ENCODE measurements around the gene LPCAT4. TPM values are rescaled to one million over a fixed set of nuclear protein-coding genes. Genes with fewer than 3 reads are reported as not detected.

Gene LPCAT4
- total RNA-seq, 6 donors from 2014 or later, result 16.3 to 39.0 (median 23.9) TPM

DNA sequence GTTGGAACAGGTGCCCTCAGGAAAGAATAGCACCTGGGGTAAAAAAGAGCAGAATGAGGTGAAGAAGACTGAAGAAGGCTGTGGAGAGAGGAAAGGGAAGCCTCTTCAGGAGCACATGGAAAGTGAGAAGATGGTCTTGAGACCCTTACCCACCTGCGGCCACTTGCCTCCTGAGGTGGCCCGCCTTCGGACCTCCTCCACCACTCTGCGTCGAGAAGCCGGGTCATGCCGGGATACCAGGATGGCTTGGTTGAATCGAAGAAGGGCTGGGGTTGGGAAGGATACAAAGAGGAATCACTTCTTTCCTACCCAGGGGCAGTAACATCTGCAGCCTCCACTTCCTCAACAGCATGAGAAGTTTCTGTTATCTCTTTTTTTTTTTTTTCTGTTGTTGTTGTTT lies 3.0 kb downstream of the LPCAT4 start:
- TF ChIP-seq EP300 (IDR thresholded peaks at IDR 0.05) (no peak), POLR2AphosphoS5 (IDR thresholded peaks at IDR 0.05) (no peak), POLR2A (IDR thresholded peaks at IDR 0.05) (no peak)
- TF ChIP-seq, protein P1, sequence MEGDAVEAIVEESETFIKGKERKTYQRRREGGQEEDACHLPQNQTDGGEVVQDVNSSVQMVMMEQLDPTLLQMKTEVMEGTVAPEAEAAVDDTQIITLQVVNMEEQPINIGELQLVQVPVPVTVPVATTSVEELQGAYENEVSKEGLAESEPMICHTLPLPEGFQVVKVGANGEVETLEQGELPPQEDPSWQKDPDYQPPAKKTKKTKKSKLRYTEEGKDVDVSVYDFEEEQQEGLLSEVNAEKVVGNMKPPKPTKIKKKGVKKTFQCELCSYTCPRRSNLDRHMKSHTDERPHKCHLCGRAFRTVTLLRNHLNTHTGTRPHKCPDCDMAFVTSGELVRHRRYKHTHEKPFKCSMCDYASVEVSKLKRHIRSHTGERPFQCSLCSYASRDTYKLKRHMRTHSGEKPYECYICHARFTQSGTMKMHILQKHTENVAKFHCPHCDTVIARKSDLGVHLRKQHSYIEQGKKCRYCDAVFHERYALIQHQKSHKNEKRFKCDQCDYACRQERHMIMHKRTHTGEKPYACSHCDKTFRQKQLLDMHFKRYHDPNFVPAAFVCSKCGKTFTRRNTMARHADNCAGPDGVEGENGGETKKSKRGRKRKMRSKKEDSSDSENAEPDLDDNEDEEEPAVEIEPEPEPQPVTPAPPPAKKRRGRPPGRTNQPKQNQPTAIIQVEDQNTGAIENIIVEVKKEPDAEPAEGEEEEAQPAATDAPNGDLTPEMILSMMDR (IDR thresholded peaks at IDR 0.05), result no peak
- WGBS, 2 donors, result 94 to 97% methylated on average over 8 of the region's 8 CpGs
- Histone ChIP-seq H3K4me3 (no peak overlapping the region), H3K9me3 (no peaks in the 10 kb centered on the region), H3K27me3 (no peaks in the 10 kb centered on the region), H3K4me1 (peaks cover 15 to 19% (median 16%) of the 10 kb centered on the region in 4 donors), H3K27ac (no peak overlapping the region), H3K36me3 (peaks cover 0 to 23% (median 11%) of the 10 kb centered on the region in 4 donors)
- no peak for DNase-seq
- no peak for ATAC-seq (ENCODE audit: low FRiP score in 2 of 2)

DNA sequence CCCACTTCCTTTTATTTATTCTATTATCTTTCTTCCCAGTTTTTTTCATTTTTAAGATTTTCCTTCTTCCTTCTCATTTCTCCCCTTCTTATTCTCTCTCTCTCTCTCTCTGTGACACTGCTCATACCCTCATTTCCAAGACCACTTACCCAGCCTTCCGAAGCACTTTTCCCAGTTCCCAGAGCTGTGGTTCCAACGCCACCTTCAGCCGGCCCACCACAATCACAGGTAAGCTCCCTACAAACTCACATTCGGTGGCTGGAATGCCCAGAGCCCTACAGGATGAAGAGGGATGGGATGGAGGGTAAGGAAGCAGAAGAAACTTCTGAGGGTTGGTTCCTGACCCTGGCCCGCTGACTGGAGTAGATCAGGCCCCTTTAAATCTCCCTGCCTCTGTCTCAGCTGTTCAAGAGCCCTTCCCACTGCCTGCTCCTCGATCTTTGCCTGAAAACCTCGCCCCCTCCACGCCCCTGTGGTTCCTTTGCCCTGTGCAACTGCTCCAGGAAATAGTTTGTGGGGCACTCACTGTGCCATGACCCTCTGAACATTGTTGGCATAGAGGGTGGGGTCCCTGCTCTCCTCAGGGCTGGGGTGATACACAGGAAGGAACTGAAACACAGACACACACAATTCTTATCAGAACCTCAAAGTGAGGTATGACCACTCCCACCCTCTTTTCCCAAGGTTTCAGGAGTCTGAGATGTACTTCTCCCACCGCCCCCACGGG lies 4.8 kb downstream of the LPCAT4 start:
- Histone ChIP-seq H3K4me3 (no peak overlapping the region), H3K4me1 (peaks cover 7 to 12% (median 10%) of the 10 kb centered on the region in 4 donors), H3K36me3 (peaks cover 0 to 34% (median 17%) of the 10 kb centered on the region in 4 donors), H3K27me3 (no peaks in the 10 kb centered on the region), H3K9me3 (no peaks in the 10 kb centered on the region), H3K27ac (peak overlapping the region in 1 of 4 donors; percentile 20)
- no peak for DNase-seq
- 73 to 78% methylated on average over 10 of the region's 10 CpGs for WGBS, 2 donors
- ATAC-seq (ENCODE audit: low FRiP score in 2 of 2), result no peak
- TF ChIP-seq POLR2A (IDR thresholded peaks at IDR 0.05), result no peak
- no peak for TF ChIP-seq EP300 (IDR thresholded peaks at IDR 0.05)
- TF ChIP-seq POLR2AphosphoS5 (IDR thresholded peaks at IDR 0.05), result no peak
- TF ChIP-seq, protein P1 (IDR thresholded peaks at IDR 0.05), result no peak

DNA sequence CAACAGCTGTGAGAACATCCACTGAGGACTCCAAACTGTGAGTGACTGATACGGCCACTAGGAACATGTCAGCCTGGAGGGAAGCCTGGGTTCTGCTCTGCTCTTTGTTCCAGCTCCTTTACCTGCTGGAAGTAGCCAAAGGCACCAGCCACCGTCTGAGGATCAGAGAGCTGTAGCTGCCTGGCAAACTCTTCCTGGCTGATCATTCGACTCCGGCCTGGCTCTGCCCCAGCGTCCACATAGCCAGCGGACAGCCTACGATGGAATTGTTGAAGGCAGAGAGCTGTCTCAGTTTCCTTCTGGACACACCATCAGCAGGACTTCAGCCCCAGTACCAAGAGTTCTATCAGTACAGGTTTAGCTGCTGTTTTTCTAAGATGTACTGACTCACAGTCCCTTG lies 5.7 kb downstream of the LPCAT4 start:
- TF ChIP-seq POLR2AphosphoS5 (IDR thresholded peaks at IDR 0.05) (no peak), POLR2A (IDR thresholded peaks at IDR 0.05) (no peak), EP300 (IDR thresholded peaks at IDR 0.05) (no peak)
- TF ChIP-seq, protein P1 (IDR thresholded peaks at IDR 0.05), result no peak
- Histone ChIP-seq H3K9me3 (no peaks in the 10 kb centered on the region), H3K4me3 (no peak overlapping the region), H3K4me1 (peaks cover 6 to 10% (median 9%) of the 10 kb centered on the region in 4 donors), H3K27ac (no peak overlapping the region), H3K27me3 (no peaks in the 10 kb centered on the region), H3K36me3 (peaks cover 0 to 41% (median 23%) of the 10 kb centered on the region in 4 donors)
- WGBS, 2 donors, result 93 to 99% methylated on average over 7 of the region's 7 CpGs
- DNase-seq (no peak), ATAC-seq (ENCODE audit: low FRiP score in 2 of 2) (no peak)

DNA sequence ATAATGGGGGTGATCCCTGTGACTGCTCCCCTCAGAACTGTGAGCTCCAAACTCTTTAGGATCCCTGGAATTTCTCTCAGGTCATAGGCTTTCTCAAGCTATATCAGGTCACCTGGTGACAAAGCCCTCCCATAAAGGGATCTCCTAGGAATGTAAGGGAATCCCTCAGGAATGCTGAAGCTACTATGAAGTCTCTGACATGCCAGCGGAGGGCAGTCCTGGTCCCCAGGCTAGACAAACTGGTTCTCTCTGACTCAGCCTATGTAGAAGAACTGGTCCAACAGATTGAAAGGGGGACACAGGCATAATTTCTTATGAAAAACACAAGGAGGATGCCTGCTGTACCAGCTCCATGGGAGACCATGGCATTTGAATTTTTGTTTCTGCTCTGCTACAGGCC lies 6.7 kb downstream of the LPCAT4 start:
- Histone ChIP-seq H3K27ac (no peak overlapping the region), H3K27me3 (no peaks in the 10 kb centered on the region), H3K36me3 (peaks cover 0 to 48% (median 27%) of the 10 kb centered on the region in 4 donors), H3K9me3 (no peaks in the 10 kb centered on the region), H3K4me3 (no peak overlapping the region), H3K4me1 (peaks cover 0 to under 1% (median 0%) of the 10 kb centered on the region in 4 donors)
- ATAC-seq (ENCODE audit: low FRiP score in 2 of 2), result no peak
- TF ChIP-seq EP300 (IDR thresholded peaks at IDR 0.05) (no peak), POLR2A (IDR thresholded peaks at IDR 0.05) (no peak), POLR2AphosphoS5 (IDR thresholded peaks at IDR 0.05) (no peak)
- TF ChIP-seq, protein P1 (IDR thresholded peaks at IDR 0.05), result no peak
- WGBS, 2 donors, result 95% methylated on average over 1 of the region's 1 CpG; no CpG with 5 or more reads in 1 of the 2 donors
- no peak for DNase-seq

All from upper lobe of left lung (tissue), 6 donors.